Tibial nerve (tissue), 4 donors: ENCODE results near the gene TSPAN17. TPM values are rescaled to one million over a fixed set of nuclear protein-coding genes. Genes with fewer than 3 reads are reported as not detected.

Experiments used
- DNase-seq, 2 donors: peaks; one replicate each; pipeline ENCODE4 v3.0.0-alpha.2; 2019; ENCODE audit warnings: low spot score in 2 of 2
- H3K27ac ChIP-seq, 4 donors: fragments of 200-600 bp; sonication (generic) in 3 of 4; one replicate each; pipeline ENCODE4 v1.5.1; 2017 to 2019; ENCODE audit warnings: mild to moderate bottlenecking in 1 of 4
- H3K27me3 ChIP-seq, 2 donors: fragments of 200-600 bp; sonication (generic) in 1 of 2; one replicate each; pipeline versions ENCODE4 v1.5.1 to v1.6.0; 2017 to 2019
- H3K36me3 ChIP-seq, 3 donors: fragments of 200-600 bp; sonication (generic); one replicate each; pipeline ENCODE4 v1.5.1; 2018 to 2019
- H3K4me1 ChIP-seq, 4 donors: fragments of 200-600 bp; sonication (generic) in 3 of 4; one replicate each; pipeline ENCODE4 v1.5.1; 2017 to 2019
- H3K4me3 ChIP-seq, 4 donors: fragments of 200-600 bp; sonication (generic) in 3 of 4; one replicate each; pipeline ENCODE4 v1.5.1; 2017 to 2019; ENCODE audit warnings: mild to moderate bottlenecking in 1 of 4, moderate library complexity in 1 of 4
- H3K9me3 ChIP-seq, 4 donors: fragments of 200-600 bp; sonication (generic) in 3 of 4; one replicate each; pipeline ENCODE4 v1.5.1; 2017 to 2019
- CTCF ChIP-seq, 5 experiments: fragments of 200-600 bp in 3 of 5; fragments of 450-650 bp in 2 of 5; sonication (generic) in 3 of 5; IDR thresholded peaks; one replicate each; pipeline ENCODE4 v1.5.1; 2016 to 2019; ENCODE audit warnings: antibody characterized with exemption in 5 of 5, mild to moderate bottlenecking in 3 of 5, moderate library complexity in 2 of 5
- EP300 ChIP-seq, 2 donors: sonication (generic); formaldehyde crosslinking; IDR thresholded peaks; one replicate each; pipeline ENCODE4 v1.6.1; 2017; ENCODE audit warnings: antibody characterized with exemption in 2 of 2, mild to moderate bottlenecking in 1 of 2
- POLR2A ChIP-seq, 2 donors: fragments of 450-650 bp; IDR thresholded peaks; one replicate each; pipeline ENCODE4 v1.6.1; 2017; ENCODE audit warnings: antibody characterized with exemption in 2 of 2, mild to moderate bottlenecking in 2 of 2, moderate library complexity in 2 of 2
- WGBS, 2 donors: methylation state at CpG; one replicate each; pipeline ENCODE4 v1.1.5; 2018; 5-methylcytosine and 5-hydroxymethylcytosine counted together
- total RNA-seq, 4 donors: library from RNA; depleted of rRNA; stranded (reverse); fragments of >200 nt; gene quantifications; one replicate each; pipeline ENCODE4 v1.1.0, GENCODE V29; 2016

The TSPAN17 gene
- total RNA-seq, 4 donors from 2014 or later, result 11.0 to 25.8 (median 14.3) TPM

- Histone ChIP-seq H3K4me3 (no peak overlapping the region), H3K27me3 (peaks cover 0 to 25% of the 10 kb centered on the region in 2 donors), H3K9me3 (no peaks in the 10 kb centered on the region), H3K36me3 (no peaks in the 10 kb centered on the region), H3K4me1 (no peaks in the 10 kb centered on the region), H3K27ac (no peak overlapping the region)
- TF ChIP-seq POLR2A (IDR thresholded peaks at IDR 0.05) (no peak), EP300 (IDR thresholded peaks at IDR 0.05) (no peak), CTCF (IDR thresholded peaks at IDR 0.05) (no peak)
- WGBS, 2 donors, result 48 to 54% methylated on average over 9 of the region's 9 CpGs
- no peak for DNase-seq
Observed at GRCh38 chr5:176636426-176636825, 10.9 kb upstream of the TSPAN17 start.

GRCh38 chr5:176637556-176637955 lies 9.7 kb upstream of the TSPAN17 start:
- H3K27me3 ChIP-seq, result peaks cover 0 to 14% of the 10 kb centered on the region in 2 donors
- DNase-seq, result no peak
- H3K27ac ChIP-seq, result no peak overlapping the region
- H3K4me3 ChIP-seq, result no peak overlapping the region
- H3K9me3 ChIP-seq, result no peaks in the 10 kb centered on the region
- H3K36me3 ChIP-seq, result no peaks in the 10 kb centered on the region
- WGBS, 2 donors, result 43 to 48% methylated on average over 4 of the region's 4 CpGs
- H3K4me1 ChIP-seq, result no peaks in the 10 kb centered on the region
- TF ChIP-seq EP300 (IDR thresholded peaks at IDR 0.05), result no peak
- TF ChIP-seq CTCF (IDR thresholded peaks at IDR 0.05), result no peak
- TF ChIP-seq POLR2A (IDR thresholded peaks at IDR 0.05), result no peak

GRCh38 chr5:176638437-176638836 lies 8.8 kb upstream of the TSPAN17 start:
- no peak for DNase-seq
- H3K36me3 ChIP-seq, result no peaks in the 10 kb centered on the region
- H3K27ac ChIP-seq, result no peak overlapping the region
- TF ChIP-seq POLR2A (IDR thresholded peaks at IDR 0.05), result no peak
- TF ChIP-seq CTCF (IDR thresholded peaks at IDR 0.05), result no peak
- TF ChIP-seq EP300 (IDR thresholded peaks at IDR 0.05), result no peak
- H3K27me3 ChIP-seq, result peaks cover 0 to 5% of the 10 kb centered on the region in 2 donors
- no peaks in the 10 kb centered on the region for H3K4me1 ChIP-seq
- no peaks in the 10 kb centered on the region for H3K9me3 ChIP-seq
- H3K4me3 ChIP-seq, result no peak overlapping the region
- 91 to 93% methylated on average over 3 of the region's 3 CpGs for WGBS, 2 donors

- TF ChIP-seq EP300 (IDR thresholded peaks at IDR 0.05) (no peak), POLR2A (IDR thresholded peaks at IDR 0.05) (no peak), CTCF (IDR thresholded peaks at IDR 0.05) (no peak)
- Histone ChIP-seq H3K9me3 (no peaks in the 10 kb centered on the region), H3K27ac (no peak overlapping the region), H3K4me3 (no peak overlapping the region), H3K36me3 (no peaks in the 10 kb centered on the region), H3K4me1 (no peaks in the 10 kb centered on the region), H3K27me3 (no peaks in the 10 kb centered on the region)
- DNase-seq, result no peak
- 51 to 67% methylated on average over 2 to 3 of the region's 4 CpGs for WGBS, 2 donors
Observed at GRCh38 chr5:176639208-176639607, 8.1 kb upstream of the TSPAN17 start.

GRCh38 chr5:176639981-176640380 lies 7.3 kb upstream of the TSPAN17 start:
- Histone ChIP-seq H3K4me1 (no peaks in the 10 kb centered on the region), H3K27ac (no peak overlapping the region), H3K36me3 (no peaks in the 10 kb centered on the region), H3K9me3 (no peaks in the 10 kb centered on the region), H3K27me3 (no peaks in the 10 kb centered on the region), H3K4me3 (no peak overlapping the region)
- WGBS, 2 donors, result 57 to 60% methylated on average over 4 of the region's 4 CpGs
- TF ChIP-seq CTCF (IDR thresholded peaks at IDR 0.05) (no peak), POLR2A (IDR thresholded peaks at IDR 0.05) (no peak), EP300 (IDR thresholded peaks at IDR 0.05) (no peak)
- no peak for DNase-seq
